Measurements from ENCODE around the gene PRPH.
A peak's percentile ranks its signal among the peaks of the same experiment; 100 is the strongest.
"Not testable (repeated sequence)": the region's sequence is repeated elsewhere in the genome, so short reads cannot be mapped to it uniquely, and the experiment has no call there.

PRPH gene

DNA sequence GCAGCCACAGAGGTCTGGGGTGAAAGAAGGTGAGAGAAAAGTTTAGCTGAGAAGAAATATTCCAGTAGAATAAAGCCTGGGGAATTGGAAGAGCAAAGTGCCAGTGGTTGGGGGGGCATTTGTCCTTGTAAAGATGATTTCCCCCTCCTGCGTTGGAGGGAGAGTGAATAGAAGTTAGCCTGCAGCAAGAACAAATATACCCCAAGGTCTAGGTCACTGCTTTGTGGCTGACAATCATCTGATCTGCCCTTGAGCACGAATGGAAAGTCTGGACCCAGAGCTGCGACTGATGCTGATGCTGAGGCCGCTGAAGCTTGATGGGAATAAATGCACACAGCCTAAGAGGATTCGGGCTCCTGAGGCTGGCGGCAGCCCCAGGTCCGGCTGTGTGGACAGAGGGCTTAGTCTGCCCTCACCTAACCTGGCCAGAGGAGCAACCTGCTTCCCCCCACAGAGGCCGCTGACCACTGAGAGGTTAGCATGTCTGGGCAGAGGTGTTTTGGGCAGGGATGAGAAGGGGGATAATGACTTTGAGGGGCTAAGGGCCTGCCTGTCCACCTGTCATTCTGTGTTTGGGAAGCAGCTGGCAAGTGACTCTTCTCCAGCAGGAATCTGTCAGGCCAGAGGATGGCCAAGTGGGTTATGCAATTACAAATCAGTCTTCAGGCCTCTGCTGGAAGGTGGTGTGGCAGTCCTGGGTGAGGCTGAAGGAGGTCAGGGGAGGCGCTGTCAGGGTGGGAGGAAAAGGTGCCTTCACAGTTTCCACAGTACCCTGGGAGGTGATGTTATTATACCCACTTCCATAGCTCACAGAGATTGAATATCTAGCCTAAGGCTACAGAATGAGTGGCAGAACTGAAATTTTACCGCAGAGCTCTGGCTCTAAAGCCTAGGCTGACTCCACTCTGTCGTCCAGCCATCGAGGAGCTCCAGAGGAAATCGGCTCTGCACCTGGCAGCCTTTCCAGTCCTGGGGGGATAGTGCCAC lies 18.4 kb upstream of the PRPH start:
- DNase-seq (ENCODE audit: low read depth) = no peak

DNA sequence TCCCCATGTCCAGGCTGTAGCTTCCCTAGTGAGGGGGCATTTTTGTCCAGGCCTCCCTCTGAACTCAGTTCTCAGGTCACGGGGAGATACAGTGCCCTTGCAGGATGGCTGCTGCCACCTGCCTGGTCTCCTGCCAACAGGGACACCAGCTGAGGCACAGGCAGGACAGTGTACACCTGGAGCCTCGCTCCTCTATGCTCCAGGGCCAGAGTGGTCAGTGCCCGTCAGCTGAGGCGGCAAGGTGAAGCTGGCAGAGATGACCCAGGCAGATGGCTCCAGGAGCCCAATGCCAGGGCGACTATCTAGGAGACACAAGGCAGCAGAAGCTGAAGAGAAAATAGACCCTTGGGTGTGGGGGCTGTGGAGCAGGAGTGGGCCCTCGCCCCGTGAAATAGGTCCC lies 17.5 kb upstream of the PRPH start:
- no peak for DNase-seq (ENCODE audit: low read depth)

DNA sequence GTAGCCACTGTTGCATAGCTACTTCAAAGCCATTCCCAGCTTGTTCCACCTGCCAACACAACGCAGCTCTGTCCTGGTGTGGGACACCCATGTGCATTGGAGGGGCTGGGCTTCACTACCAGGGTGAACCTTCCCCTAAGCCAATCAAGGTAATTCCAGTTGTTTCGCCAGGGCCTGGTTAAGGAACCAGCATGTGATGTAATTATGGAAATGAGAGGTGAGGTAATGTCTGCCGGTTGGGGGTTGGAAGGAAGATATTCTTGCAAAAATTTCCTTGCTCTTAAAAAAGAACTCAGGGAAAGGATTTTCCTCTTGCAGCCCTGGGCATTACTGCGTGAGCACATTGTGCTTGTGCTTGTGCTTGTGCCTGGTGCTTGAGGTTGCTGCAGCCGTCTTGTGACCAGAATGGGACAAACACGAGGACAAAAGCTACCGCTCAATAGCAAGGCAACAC lies 15.2 kb upstream of the PRPH start:
- DNase-seq (ENCODE audit: low read depth) = no peak

DNA sequence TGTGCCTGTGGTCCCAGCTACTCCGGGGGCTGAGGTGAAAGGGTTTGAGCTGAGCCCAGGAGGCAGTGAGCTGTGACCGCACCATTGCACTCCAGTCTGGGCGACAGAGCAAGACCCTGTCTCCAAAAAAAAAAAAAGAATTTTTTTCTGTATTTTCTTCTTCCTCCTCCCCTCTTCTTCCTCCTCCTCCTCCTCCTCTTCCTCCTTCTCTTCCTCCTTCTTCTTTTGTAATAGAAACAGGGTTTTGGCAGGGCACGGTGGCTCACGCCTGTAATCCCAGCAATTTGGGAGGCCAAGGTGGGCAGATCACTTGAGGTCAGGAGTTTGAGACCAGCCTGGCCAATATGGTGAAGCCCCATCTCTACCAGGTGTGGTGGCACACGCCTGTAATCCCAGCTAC lies 14.4 kb upstream of the PRPH start:
- DNase-seq (ENCODE audit: low read depth) = not testable (repeated sequence)

DNA sequence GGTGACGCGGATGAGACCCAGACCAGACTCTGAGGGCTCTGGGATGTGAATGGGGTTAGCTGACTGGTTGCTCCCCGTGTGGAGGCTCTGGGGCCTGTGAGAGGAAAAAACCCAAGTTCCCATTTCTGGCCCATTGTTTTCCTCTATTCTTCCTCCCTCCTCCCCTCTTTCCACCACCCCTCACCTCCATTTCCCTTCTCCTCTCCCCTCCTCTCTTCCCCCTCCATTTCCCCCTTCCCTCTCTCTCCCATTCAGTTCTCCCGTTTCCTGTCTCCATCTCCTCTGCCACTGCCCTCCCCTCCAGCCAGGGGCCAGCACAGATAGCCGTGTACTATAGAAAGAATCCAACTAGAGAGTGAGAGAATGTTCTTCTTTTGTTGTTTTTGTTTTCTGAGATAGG lies 12.6 kb upstream of the PRPH start:
- DNase-seq (ENCODE audit: low read depth) = no peak

DNA sequence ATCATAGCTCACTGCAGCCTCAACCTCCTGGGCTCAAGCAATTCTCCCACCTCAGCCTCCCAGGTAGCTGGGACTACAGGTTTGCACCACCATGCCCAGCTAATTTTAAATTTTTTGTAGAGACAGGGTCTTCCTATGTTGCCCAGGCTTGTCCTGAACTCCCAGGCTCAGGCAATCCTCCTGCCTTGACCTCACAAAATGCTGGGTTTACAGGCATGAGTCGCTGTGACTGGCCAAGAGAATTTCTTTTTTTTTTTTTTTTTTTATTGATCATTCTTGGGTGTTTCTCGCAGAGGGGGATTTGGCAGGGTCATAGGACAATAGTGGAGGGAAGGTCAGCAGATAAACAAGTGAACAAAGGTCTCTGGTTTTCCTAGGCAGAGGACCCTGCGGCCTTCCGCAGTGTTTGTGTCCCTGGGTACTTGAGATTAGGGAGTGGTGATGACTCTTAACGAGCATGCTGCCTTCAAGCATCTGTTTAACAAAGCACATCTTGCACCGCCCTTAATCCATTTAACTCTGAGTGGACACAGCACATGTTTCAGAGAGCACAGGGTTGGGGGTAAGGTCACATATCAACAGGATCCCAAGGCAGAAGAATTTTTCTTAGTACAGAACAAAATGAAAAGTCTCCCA lies 12.1 kb upstream of the PRPH start:
- DNase-seq (ENCODE audit: low read depth) = not testable (repeated sequence)

DNA sequence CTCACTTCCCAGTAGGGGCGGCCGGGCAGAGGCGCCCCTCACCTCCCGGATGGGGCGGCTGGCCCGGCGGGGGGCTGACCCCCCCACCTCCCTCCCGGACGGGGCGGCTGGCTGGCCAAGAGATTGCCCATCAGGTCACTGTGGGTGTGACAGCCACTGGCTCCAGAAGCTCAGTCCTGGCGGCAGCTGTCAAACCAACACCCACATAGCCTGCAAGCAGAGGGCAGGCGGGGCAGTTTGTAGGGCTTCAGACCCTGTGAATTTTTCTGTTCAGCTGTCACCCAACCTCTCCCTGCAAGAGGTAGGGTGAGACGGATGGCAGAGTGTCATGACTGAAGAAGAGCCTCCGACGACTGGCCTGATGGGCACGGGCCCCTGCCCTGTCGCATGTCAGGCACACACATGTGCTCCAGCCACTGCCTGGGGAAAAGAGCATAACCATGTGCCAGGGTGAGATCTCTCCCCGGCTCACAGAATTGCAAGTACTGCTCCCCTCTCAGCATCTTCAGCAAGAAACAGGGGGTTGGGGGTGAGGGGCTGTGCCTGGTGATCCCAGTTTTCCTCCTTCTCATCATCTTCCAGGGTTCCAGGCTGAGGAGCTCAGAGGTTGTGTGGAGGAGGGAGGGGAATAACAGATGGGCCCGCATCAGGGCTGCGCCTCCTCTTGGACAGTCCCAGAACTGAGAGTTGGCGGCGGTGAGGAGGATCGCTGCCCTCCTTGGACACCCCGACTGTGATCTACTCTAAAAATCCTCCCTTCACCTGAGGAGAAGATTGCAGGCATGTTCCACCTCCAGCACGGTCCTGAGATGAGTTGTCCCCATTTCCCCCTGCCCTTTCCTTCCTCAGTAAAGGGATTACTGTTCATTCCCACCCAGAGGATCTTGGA lies 11.2 kb upstream of the PRPH start:
- no peak for DNase-seq (ENCODE audit: low read depth)

DNA sequence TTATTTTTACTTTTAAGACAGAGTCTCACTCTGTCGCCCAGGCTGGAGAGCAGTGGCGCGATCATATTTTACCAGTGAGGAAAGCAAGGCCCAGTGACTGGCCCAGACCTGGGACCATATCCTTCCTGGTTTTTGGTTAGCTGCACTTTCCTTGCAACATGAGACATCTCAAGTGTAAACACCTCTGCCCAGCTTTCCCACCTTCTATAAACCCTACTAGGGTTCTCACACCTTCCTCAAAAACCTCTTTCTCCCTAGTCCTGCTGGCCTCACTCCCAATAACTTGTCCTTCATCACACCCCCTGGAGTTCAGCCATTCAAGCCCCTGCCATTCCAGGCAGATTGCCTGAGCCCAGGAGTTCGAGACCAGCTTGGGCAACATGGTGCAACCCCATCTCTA lies 10.3 kb upstream of the PRPH start:
- no peak for DNase-seq (ENCODE audit: low read depth)

DNA sequence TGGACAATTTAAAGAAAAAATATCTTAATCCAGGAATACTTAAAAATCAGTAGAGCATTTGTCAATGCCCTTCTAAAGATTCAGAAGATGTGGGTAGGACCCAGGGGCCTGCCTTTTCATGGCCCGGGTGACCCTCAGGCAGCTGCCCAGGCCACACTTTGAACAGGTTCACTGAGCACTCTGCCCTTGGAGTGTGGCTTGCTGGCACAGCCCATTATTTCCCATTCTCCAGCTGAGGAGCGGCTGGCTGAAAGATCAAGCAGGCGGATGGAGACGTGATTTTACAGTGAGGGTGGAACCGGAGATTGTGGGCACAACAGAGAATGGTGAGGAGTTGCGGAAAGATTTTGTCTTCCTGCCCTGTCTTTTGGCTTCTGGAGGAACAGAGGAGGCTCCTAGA lies 7.1 kb upstream of the PRPH start:
- no peak for DNase-seq (ENCODE audit: low read depth)

DNA sequence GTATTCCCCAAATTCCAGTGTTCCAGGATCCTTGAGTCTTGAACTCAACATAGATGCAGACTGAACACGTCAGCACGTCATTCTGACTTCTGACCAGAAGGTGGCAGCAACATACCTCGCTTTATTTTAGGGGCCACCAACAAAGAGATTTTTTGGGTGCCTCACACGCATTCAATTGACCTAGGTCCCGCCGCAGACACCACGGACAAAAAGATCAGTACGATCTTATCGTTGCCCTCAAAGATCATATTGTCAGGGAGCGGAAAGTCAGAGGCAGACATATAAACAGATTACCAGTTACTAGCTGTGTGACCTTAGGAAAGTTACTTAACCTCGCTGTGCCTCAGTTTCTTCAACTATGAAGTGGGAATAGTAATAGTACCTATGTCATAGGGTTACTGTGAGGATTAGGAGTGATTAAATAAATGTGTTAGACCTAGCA lies 6.5 kb upstream of the PRPH start:
- DNase-seq (ENCODE audit: low read depth) = peak; percentile 44

DNA sequence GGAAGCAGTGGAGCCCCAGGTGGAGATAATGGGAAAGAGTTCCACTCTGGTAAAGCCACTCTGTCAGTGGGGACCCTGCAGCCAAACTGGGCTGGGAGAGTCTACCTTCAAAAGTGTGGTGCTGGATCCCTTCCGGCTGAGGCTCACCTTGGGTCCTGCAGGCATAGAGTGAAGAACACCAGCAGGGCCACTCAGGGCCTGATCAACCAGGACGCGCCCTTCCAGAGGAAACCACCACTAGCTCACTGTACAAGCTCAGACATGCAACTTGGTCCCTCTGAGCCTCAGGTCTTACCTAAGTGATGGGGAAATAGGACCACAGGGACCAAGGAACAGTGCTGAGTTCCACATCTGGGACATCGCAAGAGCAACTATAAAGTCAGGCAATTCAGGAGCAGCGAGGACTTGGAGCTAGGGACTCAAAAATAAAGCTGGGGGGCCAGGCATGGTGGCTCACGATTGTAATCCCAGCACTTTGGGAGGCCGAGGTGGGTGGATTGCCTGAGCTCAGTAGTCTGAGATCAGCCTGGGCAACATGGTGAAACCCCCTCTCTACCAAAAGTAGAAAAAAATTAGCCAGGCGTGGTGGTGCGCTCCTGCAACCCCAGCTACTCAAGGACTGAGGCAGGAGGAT lies 5.9 kb upstream of the PRPH start:
- DNase-seq (ENCODE audit: low read depth) = no peak

DNA sequence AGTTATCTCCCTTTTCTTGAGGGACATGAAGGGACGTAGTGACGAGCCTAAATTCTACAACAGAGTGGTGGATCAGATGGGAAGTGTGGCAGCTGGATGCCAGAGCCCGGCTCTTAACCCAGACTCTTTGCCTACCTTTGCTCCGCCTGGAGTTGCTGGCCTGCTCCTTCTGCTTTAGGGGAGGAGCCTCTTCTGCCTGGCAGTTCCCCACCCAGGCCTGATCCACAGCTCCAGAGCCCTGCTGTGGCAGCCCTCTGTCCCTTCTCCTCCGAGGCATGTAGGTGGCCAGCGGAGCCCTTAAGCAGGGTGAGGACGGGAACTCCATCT lies 2.3 kb upstream of the PRPH start:
- DNase-seq (ENCODE audit: low read depth) = no peak

DNA sequence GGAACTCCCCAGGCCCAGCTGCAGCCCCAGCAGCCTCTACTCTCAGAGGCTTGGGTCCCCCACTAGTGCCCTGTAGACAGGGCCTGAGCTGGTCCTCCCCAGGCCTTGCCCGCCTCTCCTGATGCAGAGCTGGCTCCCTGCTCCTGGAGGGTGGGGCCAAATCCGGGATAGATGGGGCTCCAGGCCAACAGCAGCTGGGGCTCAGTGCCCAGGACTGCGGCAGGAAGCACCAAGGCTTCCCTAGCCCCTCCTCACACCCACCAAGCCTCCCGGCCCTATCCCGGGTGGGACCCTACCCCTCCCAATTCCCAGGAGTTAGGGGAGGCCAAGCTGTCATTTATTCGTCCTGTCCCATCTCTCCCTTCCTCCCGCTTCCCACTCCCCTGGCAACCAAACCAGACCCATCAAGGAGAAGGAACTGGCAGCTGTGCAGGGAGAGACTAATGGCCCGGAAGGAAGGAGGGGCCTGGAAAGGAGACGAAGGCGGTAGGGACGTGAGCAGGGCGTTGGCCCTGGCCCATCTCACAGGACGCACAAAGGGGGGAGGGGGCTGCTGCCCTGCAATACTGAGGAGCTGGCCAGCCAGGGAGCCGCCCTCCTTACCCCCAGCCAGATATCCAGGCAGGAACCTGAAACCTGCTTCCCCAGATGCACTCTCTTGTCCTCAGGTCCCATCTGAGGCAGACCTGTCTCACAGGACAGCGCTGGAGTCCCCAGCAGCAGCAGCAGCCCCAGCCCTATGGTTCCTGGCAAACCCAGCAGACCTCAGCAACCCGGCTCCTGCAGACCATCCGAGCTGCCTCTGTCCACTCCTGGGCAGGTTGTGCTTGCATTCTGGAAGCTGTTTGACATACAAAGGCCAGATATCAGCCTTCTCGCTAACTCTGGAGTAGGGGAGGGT lies 1.6 kb upstream of the PRPH start:
- no peak for DNase-seq (ENCODE audit: low read depth)

DNA sequence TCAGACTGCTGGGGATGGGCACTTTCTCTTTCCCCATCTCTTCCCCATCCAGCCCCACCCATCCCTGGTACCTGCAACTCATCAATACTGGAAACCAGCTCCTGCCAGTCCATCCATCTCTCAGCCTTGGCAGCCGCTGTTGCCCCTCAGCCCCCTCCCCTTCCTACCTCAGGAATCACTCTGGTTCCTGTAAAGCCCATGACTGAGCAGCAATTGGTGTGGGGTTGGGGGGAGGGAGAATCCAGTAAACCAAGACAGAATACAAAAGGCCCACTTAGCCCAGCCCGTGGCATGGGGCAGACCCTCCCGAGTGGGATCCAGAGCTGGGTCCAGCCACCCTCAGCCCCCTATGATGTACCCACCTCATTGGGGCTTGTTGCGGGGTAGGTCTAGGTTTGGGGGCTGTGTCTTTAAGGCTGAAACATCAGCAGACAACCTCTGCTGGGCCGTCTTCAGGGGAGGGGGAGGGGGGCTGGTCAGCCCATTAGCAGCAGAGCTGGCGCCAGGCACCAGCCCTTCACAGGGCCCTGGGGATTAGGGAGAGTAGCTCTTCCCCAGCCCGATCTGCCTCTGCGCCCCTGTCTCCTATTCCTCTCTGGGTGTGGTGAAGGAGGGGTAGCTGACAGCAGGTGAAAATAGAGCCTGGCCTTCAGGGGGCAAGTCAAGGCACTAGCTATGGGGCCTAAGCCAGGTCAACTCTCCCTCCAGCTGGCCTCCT lies 702 bp upstream of the PRPH start:
- no peak for DNase-seq (ENCODE audit: low read depth)

DNA sequence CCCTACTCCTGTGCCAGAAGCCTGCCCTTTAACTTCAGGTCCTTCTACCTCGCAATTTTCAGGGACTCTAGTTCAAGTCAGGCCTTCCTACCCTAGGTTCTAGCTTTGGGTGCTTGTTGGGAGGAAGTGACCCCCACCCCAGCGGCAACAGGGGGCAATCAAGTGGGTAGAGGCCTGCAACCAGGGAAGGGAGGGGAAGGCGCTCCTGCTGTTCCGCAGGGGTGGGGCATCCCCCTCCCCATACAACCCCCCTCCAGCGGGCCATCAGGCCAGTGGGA lies 204 bp upstream of the PRPH start:
- DNase-seq (ENCODE audit: low read depth) = no peak

DNA sequence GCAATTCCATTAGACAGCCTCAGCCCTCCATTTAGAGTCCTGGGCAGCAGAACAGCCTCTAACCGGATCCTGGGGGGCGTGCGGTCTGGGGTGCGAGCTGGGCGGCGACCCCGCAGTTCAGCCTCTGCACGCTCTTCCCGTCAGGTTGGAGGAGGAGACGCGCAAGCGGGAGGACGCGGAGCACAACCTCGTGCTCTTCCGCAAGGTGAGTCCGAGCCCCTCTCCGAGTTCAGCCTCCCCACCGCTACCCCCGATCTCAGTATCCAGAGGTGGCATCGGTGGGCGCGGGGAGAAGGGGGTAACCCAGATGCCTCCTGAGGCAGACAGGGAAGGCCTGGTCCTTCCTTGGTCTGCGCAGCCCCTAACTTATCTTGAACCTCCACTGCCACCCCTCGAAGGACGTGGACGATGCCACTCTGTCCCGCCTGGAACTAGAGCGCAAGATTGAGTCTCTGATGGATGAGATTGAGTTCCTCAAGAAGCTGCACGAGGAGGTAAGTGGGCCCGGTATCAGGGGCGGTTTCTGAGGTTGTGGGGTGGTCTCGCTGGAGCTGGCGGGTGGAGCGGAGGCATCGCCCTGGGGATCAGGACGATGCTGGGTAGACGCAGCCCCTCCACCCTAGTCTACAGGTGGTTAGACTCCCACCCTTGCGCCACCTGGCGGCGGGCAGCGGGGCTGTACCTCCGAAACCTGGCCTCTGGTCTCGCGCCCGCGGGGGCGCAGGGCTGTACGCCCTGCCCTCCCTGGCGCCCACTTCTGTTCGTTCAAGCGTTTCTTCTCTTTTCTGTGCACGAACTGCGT lies 1.3 kb downstream of the PRPH start:
- no peak for DNase-seq (ENCODE audit: low read depth)

DNA sequence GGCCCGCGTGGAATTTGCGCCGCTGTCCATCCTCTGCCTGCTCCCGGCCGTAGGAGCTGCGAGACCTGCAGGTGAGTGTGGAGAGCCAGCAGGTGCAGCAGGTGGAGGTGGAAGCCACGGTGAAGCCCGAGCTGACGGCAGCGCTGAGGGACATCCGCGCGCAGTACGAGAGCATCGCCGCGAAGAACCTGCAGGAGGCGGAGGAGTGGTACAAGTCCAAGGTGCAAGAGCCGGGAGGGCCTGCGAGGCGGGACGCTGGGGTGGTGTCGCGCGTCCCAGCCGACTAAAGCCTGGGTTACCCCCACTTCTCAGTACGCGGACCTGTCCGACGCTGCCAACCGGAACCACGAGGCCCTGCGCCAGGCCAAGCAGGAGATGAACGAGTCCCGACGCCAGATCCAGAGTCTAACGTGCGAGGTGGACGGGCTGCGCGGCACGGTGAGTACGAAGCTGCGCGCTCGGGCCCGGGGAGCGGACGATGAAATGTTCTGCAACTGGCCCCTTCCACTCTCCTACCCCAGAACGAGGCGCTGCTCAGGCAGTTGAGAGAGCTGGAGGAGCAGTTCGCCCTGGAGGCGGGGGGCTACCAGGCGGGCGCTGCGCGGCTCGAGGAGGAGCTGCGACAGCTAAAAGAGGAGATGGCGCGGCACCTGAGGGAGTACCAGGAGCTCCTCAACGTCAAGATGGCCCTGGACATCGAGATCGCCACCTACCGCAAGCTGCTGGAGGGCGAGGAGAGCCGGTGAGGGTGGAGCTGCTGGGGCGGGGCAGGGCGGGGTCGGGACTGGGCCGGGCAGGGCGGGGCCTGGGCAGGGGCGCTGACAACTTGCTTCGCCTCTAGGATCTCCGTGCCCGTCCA lies 2.1 kb downstream of the PRPH start:
- DNase-seq (ENCODE audit: low read depth) = no peak

DNA sequence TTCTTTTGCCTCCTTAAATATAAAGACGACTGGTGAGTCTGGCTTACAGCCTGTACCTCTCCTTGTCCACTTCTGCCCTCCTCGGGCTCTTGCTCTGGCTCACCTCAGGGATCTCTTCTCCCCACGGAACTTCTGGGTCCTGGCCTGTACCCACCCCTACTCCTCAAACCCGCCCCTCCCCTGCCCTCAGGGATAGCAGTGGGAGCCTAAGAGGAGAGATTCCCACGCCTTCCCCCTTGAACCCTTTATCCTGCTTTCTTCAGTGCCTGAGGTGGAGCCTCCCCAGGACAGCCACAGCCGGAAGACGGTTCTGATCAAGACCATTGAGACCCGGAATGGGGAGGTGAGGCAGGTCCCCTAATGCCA lies 2.7 kb downstream of the PRPH start:
- DNase-seq (ENCODE audit: low read depth) = no peak

DNA sequence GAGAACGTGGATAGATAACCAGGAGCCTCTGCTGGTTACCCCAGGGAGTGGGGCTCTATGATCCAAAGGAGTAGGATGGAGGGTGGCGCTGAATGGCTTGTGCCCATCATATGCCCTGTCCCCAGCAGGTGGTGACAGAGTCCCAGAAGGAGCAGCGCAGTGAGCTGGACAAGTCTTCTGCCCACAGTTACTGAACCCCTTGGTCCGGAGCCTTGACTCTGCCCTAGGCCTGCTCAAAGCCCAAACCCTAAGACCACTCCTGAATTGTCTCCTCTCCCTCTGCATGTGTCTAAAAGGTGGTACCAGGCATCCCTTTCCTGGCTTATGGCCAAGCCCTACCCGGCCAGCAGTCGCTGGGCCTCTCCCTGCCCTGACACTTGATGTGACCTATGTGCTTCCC lies 3.2 kb downstream of the PRPH start:
- no peak for DNase-seq (ENCODE audit: low read depth)
